Smooth muscle cell (in vitro differentiated cells): ENCODE results near the gene EEF1B2. TPM values are rescaled to one million over a fixed set of nuclear protein-coding genes. Genes with fewer than 3 reads are reported as not detected.

Source experiments
- DNase-seq: peaks from one replicate; lab custom pipeline; 2025; ENCODE audit not compliant: unreplicated experiment; lab: John Stamatoyannopoulos, UW
- H2AFZ ChIP-seq: fragments of 200-600 bp; sonication (generic); 2 replicates; pipeline ENCODE4 v1.6.0; 2016; ENCODE audit warnings: antibody characterized with exemption, low read depth, mild to moderate bottlenecking
- H3F3A ChIP-seq: fragments of 200-600 bp; sonication (generic); 2 replicates; pipeline ENCODE4 v1.6.0; 2017; ENCODE audit warnings: antibody characterized with exemption, low read depth
- H3K27ac ChIP-seq: fragments of 200-600 bp; sonication (generic); 2 replicates; pipeline ENCODE4 v1.5.1; 2016; ENCODE audit warnings: low read depth, mild to moderate bottlenecking
- H3K27me3 ChIP-seq: fragments of 200-600 bp; sonication (generic); 2 replicates; pipeline ENCODE4 v1.6.1; 2016; ENCODE audit warnings: low read depth, mild to moderate bottlenecking
- H3K36me3 ChIP-seq: fragments of 200-600 bp; sonication (generic); 2 replicates; pipeline ENCODE4 v1.5.1; 2016; ENCODE audit warnings: low read depth
- H3K4me1 ChIP-seq: fragments of 200-600 bp; sonication (generic); 2 replicates; pipeline ENCODE4 v1.5.1; 2016; ENCODE audit warnings: low read depth
- H3K4me2 ChIP-seq: fragments of 200-600 bp; sonication (generic); 2 replicates; pipeline ENCODE4 v1.6.0; 2016; ENCODE audit warnings: mild to moderate bottlenecking
- H3K4me3 ChIP-seq: fragments of 200-600 bp; sonication (generic); 2 replicates; pipeline ENCODE4 v1.5.1; 2016; ENCODE audit warnings: mild to moderate bottlenecking
- H3K79me2 ChIP-seq: fragments of 200-600 bp; sonication (generic); 2 replicates; pipeline ENCODE4 v1.6.0; 2016; ENCODE audit warnings: low read depth, mild to moderate bottlenecking
- H3K9ac ChIP-seq: fragments of 200-600 bp; sonication (generic); 2 replicates; pipeline ENCODE4 v1.6.0; 2016; ENCODE audit warnings: low read depth
- H3K9me3 ChIP-seq: fragments of 200-600 bp; sonication (generic); replicated peaks from 2 replicates; pipeline ENCODE4 v1.5.1; 2016; ENCODE audit warnings: low read depth
- H4K20me1 ChIP-seq: fragments of 200-600 bp; sonication (generic); 2 replicates; pipeline ENCODE4 v1.6.0; 2016; ENCODE audit warnings: low read depth
- CTCF ChIP-seq: fragments of 200-600 bp; sonication (generic); IDR thresholded peaks from 2 replicates; pipeline ENCODE4 v1.5.1; 2017; ENCODE audit warnings: borderline replicate concordance, mild to moderate bottlenecking, antibody characterized with exemption; ENCODE audit not compliant: insufficient read depth, poor library complexity, severe bottlenecking
- WGBS: methylation state at CpG from one replicate; pipeline ENCODE4 v1.1.7; 2016; ENCODE audit warnings: low lambda C conversion rate; 5-methylcytosine and 5-hydroxymethylcytosine counted together
- polyA plus RNA-seq: library from polyadenylated mRNA; unstranded; fragments of >200 nt; fragmentation: Nextera tagmentation; extraction: Ambion mirVana; gene quantifications from 2 replicates; pipeline ENCODE4 v1.2.1, GENCODE V29; 2016
- total RNA-seq: library from RNA; depleted of rRNA; stranded (reverse); fragments of >200 nt; gene quantifications from 2 replicates; pipeline ENCODE4 v1.2.3, GENCODE V29; 2014

EEF1B2 gene
- total and polyA plus RNA-seq, 2 experiments from 2014 or later, result 336 to 401 TPM

GRCh38 chr2:206127656-206128055 lies 32.0 kb upstream of the EEF1B2 start:
- no peak overlapping the region for H3K27ac ChIP-seq
- no peak overlapping the region for H3K4me2 ChIP-seq

GRCh38 chr2:206143451-206143850 lies 16.2 kb upstream of the EEF1B2 start:
- peaks cover 55% of the 10 kb centered on the region for H3K36me3 ChIP-seq
- H3K4me2 ChIP-seq, result no peak overlapping the region
- no peak overlapping the region for H3K27ac ChIP-seq
- peaks cover 22% of the 10 kb centered on the region for H4K20me1 ChIP-seq
- DNase-seq, result no peak
- H3K79me2 ChIP-seq, result peaks cover 2% of the 10 kb centered on the region
- H3K4me1 ChIP-seq, result no peaks in the 10 kb centered on the region
- H3K9ac ChIP-seq, result no peak overlapping the region
- H3K27me3 ChIP-seq, result no peaks in the 10 kb centered on the region
- no peaks in the 10 kb centered on the region for H3K9me3 ChIP-seq
- no peak overlapping the region for H3K4me3 ChIP-seq
- 95% methylated on average over 4 of the region's 4 CpGs for WGBS
- no peaks in the 10 kb centered on the region for H3F3A ChIP-seq
- no peak for TF ChIP-seq CTCF
- no peak overlapping the region for H2AFZ ChIP-seq

More at GRCh38 chr2:206127656-206128055, 32.0 kb upstream of the EEF1B2 start:
- H3K4me3 ChIP-seq, result no peak overlapping the region
- H4K20me1 ChIP-seq, result no peaks in the 10 kb centered on the region
- H2AFZ ChIP-seq, result no peak overlapping the region
- no peaks in the 10 kb centered on the region for H3K79me2 ChIP-seq
- H3K36me3 ChIP-seq, result peaks cover 45% of the 10 kb centered on the region
- H3K9me3 ChIP-seq, result no peaks in the 10 kb centered on the region
- H3K4me1 ChIP-seq, result no peaks in the 10 kb centered on the region
- H3K27me3 ChIP-seq, result no peaks in the 10 kb centered on the region
- H3K9ac ChIP-seq, result no peak overlapping the region
- TF ChIP-seq CTCF, result no peak
- H3F3A ChIP-seq, result no peaks in the 10 kb centered on the region
- no peak for DNase-seq

- Histone ChIP-seq H3K4me3 (no peak overlapping the region), H3K9ac (no peak overlapping the region), H3K27ac (no peak overlapping the region), H3F3A (no peaks in the 10 kb centered on the region), H3K36me3 (peaks cover 58% of the 10 kb centered on the region), H3K27me3 (no peaks in the 10 kb centered on the region), H3K4me2 (no peak overlapping the region), H3K79me2 (peaks cover 10% of the 10 kb centered on the region), H2AFZ (no peak overlapping the region), H3K4me1 (no peaks in the 10 kb centered on the region), H3K9me3 (no peaks in the 10 kb centered on the region), H4K20me1 (peaks cover 31% of the 10 kb centered on the region)
- 92% methylated on average over 2 of the region's 2 CpGs for WGBS
- no peak for TF ChIP-seq CTCF
- DNase-seq, result no peak
These were observed 15.3 kb upstream of the EEF1B2 start for GRCh38 chr2:206144383-206144782.

GRCh38 chr2:206145665-206146064 lies 14.0 kb upstream of the EEF1B2 start:
- no peak overlapping the region for H3K4me3 ChIP-seq
- H3K4me2 ChIP-seq, result no peak overlapping the region
- H3K27ac ChIP-seq, result no peak overlapping the region
- DNase-seq, result no peak
- no peak overlapping the region for H2AFZ ChIP-seq
- WGBS, result 86% methylated on average over 5 of the region's 5 CpGs
- H3K9ac ChIP-seq, result no peak overlapping the region
- no peaks in the 10 kb centered on the region for H3K9me3 ChIP-seq
- no peak for TF ChIP-seq CTCF
- no peaks in the 10 kb centered on the region for H3K27me3 ChIP-seq
- H4K20me1 ChIP-seq, result peaks cover 42% of the 10 kb centered on the region
- H3K79me2 ChIP-seq, result peaks cover 18% of the 10 kb centered on the region
- H3K36me3 ChIP-seq, result peaks cover 58% of the 10 kb centered on the region
- H3F3A ChIP-seq, result no peaks in the 10 kb centered on the region
- no peaks in the 10 kb centered on the region for H3K4me1 ChIP-seq
